Measurements from ENCODE around the gene LRRC8A. TPM values are rescaled to one million over a fixed set of nuclear protein-coding genes. Genes with fewer than 3 reads are reported as not detected.

Gene LRRC8A
- total and polyA plus RNA-seq, 12 donors, result 13.2 to 45.1 (median 19.6) TPM

DNA sequence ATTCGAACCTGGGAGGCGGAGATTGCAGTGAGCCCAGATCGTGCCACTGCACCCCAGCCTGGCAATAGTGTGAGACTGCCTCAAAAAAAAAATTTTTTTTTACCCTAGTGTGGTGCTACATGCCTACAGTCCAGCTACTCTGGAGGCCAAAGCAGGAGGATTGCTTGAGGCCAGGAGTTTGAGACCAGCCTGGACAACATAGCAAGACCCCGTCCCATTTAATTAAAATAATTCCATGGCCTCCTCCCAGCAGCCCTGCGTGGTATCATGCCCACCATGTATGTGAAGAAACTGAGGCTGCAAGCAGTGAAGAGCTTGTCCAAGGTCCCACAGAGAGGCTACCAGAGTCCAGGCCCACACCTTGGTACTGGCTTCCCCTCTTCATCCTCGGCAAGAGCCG is 19.4 kb downstream of the LRRC8A start:
- 91 to 97% methylated on average over 7 of the region's 7 CpGs for WGBS, 2 donors
- peaks cover 0 to 52% (median 13%) of the 10 kb centered on the region in 9 donors for H3K36me3 ChIP-seq
- TF ChIP-seq, protein P1, sequence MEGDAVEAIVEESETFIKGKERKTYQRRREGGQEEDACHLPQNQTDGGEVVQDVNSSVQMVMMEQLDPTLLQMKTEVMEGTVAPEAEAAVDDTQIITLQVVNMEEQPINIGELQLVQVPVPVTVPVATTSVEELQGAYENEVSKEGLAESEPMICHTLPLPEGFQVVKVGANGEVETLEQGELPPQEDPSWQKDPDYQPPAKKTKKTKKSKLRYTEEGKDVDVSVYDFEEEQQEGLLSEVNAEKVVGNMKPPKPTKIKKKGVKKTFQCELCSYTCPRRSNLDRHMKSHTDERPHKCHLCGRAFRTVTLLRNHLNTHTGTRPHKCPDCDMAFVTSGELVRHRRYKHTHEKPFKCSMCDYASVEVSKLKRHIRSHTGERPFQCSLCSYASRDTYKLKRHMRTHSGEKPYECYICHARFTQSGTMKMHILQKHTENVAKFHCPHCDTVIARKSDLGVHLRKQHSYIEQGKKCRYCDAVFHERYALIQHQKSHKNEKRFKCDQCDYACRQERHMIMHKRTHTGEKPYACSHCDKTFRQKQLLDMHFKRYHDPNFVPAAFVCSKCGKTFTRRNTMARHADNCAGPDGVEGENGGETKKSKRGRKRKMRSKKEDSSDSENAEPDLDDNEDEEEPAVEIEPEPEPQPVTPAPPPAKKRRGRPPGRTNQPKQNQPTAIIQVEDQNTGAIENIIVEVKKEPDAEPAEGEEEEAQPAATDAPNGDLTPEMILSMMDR (IDR thresholded peaks at IDR 0.05), result no peak
- H3K27ac ChIP-seq, result peak overlapping the region; percentile 58 to 86 (median 71)
- DNase-seq, result no peak
- no peak for ATAC-seq
- H3K9me3 ChIP-seq, result no peaks in the 10 kb centered on the region
- intact Hi-C loops (cut with DNase I), result no loop called here
- H3K27me3 ChIP-seq, result no peaks in the 10 kb centered on the region
- H3K4me3 ChIP-seq, result no peak overlapping the region
- H3K4me1 ChIP-seq, result peaks cover 15 to 58% (median 52%) of the 10 kb centered on the region in 9 donors

DNA sequence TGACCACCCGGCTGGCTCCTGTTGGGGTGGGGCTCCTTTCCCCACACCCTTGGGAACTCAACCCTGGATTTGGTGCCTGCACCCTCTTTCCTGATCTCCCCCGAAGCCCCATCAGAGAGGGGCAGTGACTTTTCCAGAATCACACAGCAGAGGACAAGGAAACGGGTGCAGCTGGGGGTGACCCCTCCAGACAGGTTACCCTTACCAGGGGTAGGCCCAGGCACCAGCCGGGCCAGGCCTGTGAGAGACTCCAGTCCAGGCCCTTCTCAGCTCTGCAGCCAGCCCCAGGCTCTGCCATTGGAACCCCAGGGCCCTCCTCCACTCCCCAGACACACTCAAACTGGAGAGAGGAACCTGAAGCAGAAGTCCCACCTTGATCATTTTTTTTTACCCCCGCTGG is 19.9 kb downstream of the LRRC8A start:
- 79 to 83% methylated on average over 5 of the region's 5 CpGs for WGBS, 2 donors
- TF ChIP-seq, protein P1 (IDR thresholded peaks at IDR 0.05), result no peak
- peaks cover 15 to 62% (median 52%) of the 10 kb centered on the region in 9 donors for H3K4me1 ChIP-seq
- peaks cover 0 to 51% (median 9%) of the 10 kb centered on the region in 9 donors for H3K36me3 ChIP-seq
- H3K4me3 ChIP-seq, result no peak overlapping the region
- peak overlapping the region; percentile 58 to 86 (median 71) for H3K27ac ChIP-seq
- intact Hi-C loops (cut with DNase I), result no loop called here
- no peaks in the 10 kb centered on the region for H3K9me3 ChIP-seq
- no peaks in the 10 kb centered on the region for H3K27me3 ChIP-seq
- DNase-seq (no peak), ATAC-seq (peak in 3 of 8 donors; percentile 4 to 23 (median 7))

DNA sequence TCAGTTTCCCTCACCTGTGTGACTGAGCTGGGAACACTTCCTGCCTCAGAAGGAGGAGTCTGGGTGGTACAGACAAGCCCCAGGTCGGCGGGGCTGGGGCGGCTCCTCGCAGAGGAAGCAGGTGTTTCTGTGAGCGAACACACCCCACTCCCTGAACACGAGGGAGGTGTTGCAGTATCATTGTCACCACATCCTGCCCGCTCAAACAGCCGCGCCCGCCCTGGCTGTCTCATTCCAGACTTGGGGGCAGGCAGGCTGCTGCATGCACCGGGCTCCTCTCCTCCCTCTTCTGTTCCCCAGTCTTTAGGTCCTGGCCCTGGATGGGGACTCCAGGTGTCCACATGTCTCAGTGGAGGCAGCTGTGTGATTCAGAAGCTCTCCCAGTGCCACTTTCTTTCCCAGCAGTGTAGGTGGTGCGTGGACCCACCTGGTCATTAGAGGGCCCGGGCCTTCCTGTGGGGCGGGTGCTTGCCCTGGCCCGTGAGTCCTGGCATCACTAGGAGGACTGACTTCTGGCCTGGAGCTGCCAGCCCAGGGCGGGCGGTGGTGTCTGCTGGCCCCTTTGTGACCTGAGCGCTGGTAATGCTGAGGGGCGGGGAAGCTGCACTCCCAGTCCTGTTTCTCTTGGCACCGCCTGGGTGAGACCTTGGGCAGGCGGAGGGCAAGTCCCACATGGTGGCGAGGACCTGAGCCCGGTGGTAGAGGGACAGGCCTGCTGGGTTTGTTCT is 20.6 kb downstream of the LRRC8A start:
- Histone ChIP-seq H3K36me3 (peaks cover 0 to 51% (median 8%) of the 10 kb centered on the region in 9 donors), H3K4me3 (no peak overlapping the region), H3K27ac (peak overlapping the region in 9 of 10 donors; percentile 60 to 86 (median 72)), H3K27me3 (no peaks in the 10 kb centered on the region), H3K4me1 (peaks cover 15 to 69% (median 52%) of the 10 kb centered on the region in 9 donors), H3K9me3 (no peaks in the 10 kb centered on the region)
- TF ChIP-seq, protein P1 (IDR thresholded peaks at IDR 0.05), result no peak
- ATAC-seq (peak; percentile 39 to 83 (median 67)), DNase-seq (peak in 1 of 2 donors; percentile 64)
- WGBS, 2 donors, result 65 to 72% methylated on average over 22 to 23 of the region's 23 CpGs
- intact Hi-C loops (cut with DNase I), result no loop called here

DNA sequence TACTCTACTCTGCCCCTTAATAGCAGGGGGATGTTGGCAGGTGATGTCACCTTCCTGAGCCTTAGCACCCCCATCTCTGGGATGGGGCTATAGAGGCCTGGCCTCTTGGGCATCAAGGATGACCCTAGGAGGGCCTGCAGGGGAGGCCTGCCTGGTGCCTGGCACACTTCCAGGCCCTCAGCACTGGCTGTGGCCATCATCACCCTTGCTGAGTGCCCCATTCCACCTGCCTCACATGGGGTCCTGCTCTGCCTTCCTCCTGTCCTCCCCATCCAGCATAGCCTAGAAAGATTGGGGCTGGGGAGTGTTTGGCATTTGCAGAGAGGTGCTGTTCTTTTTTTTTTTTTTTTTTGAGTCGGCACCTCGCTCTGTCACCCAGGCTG is 21.1 kb downstream of the LRRC8A start:
- peaks cover 2 to 54% (median 12%) of the 10 kb centered on the region in 9 donors for H3K36me3 ChIP-seq
- DNase-seq, result no peak
- TF ChIP-seq, protein P1 (IDR thresholded peaks at IDR 0.05), result no peak
- ATAC-seq, result peak in 1 of 8 donors; percentile 7
- peaks cover 15 to 68% (median 52%) of the 10 kb centered on the region in 9 donors for H3K4me1 ChIP-seq
- intact Hi-C loops (cut with DNase I), result no loop called here
- no peaks in the 10 kb centered on the region for H3K27me3 ChIP-seq
- 92 to 100% methylated on average over 2 of the region's 2 CpGs for WGBS, 2 donors
- H3K27ac ChIP-seq, result peak overlapping the region in 9 of 10 donors; percentile 60 to 86 (median 72)
- no peaks in the 10 kb centered on the region for H3K9me3 ChIP-seq
- H3K4me3 ChIP-seq, result no peak overlapping the region
